ENCODE data around the gene TNN. TPM values are rescaled to one million over a fixed set of nuclear protein-coding genes. Genes with fewer than 3 reads are reported as not detected.
A peak's percentile ranks its signal among the peaks of the same experiment; 100 is the strongest.

The TNN gene
- total and polyA plus RNA-seq, 2 experiments from 2014 or later: not detected

- Histone ChIP-seq H3K36me3 (ENCODE audit: low read depth) (no peaks in the 10 kb centered on the region), H3K9me3 (ENCODE audit: low read depth) (no peaks in the 10 kb centered on the region), H3K4me2 (ENCODE audit: unreplicated experiment) (no peak overlapping the region), H3K27me3 (replicated peaks; ENCODE audit: insufficient read depth) (no peaks in the 10 kb centered on the region), H3F3A (ENCODE audit: insufficient read depth) (peaks cover 12% of the 10 kb centered on the region), H2AFZ (no peak overlapping the region), H3K27ac (no peak overlapping the region), H4K20me1 (ENCODE audit: insufficient read depth) (no peaks in the 10 kb centered on the region), H3K79me2 (ENCODE audit: insufficient read depth) (no peaks in the 10 kb centered on the region), H3K4me1 (ENCODE audit: insufficient read depth) (peaks cover 21% of the 10 kb centered on the region), H3K4me3 (no peak overlapping the region), H3K9ac (no peak overlapping the region), H3K9me2 (ENCODE audit: insufficient read depth) (no peaks in the 10 kb centered on the region)
- no peak for TF ChIP-seq EZH2 (IDR thresholded peaks at IDR 0.05; ENCODE audit: insufficient read depth, poor library complexity, severe bottlenecking)
- no peak for TF ChIP-seq EZH2phosphoT487 (IDR thresholded peaks at IDR 0.05; ENCODE audit: insufficient read depth, low read depth)
- in situ Hi-C loops (cut with MboI): loop anchor here (25.0 kb wide), 1 partner anchor 374 kb away; no protein-coding TSS in a partner anchor
- DNase-seq: no peak
- 40 to 55% methylated on average over 3 of the region's 3 CpGs for WGBS, 2 experiments (ENCODE audit: low coverage in 1 of 2, low lambda C conversion rate in 2 of 2, missing lambda C conversion rate in 2 of 2)
Observed at GRCh38 chr1:175136246-175136645, 68.6 kb downstream of the TNN start.

GRCh38 chr1:175137369-175137768 is 69.7 kb downstream of the TNN start:
- no peak for DNase-seq
- in situ Hi-C loops (cut with MboI): loop anchor here (25.0 kb wide), 1 partner anchor 375 kb away; no protein-coding TSS in a partner anchor
- H4K20me1 ChIP-seq (ENCODE audit: insufficient read depth): no peaks in the 10 kb centered on the region
- H3K9me2 ChIP-seq (ENCODE audit: insufficient read depth): no peaks in the 10 kb centered on the region
- H3K27me3 ChIP-seq (replicated peaks; ENCODE audit: insufficient read depth): no peaks in the 10 kb centered on the region
- H3K4me2 ChIP-seq (ENCODE audit: unreplicated experiment): no peak overlapping the region
- H3K36me3 ChIP-seq (ENCODE audit: low read depth): no peaks in the 10 kb centered on the region
- H3K79me2 ChIP-seq (ENCODE audit: insufficient read depth): no peaks in the 10 kb centered on the region
- no peak overlapping the region for H2AFZ ChIP-seq
- H3K27ac ChIP-seq: no peak overlapping the region
- H3F3A ChIP-seq (ENCODE audit: insufficient read depth): peaks cover 8% of the 10 kb centered on the region; the same call in 1 of the 2 replicates
- no peaks in the 10 kb centered on the region for H3K9me3 ChIP-seq (ENCODE audit: low read depth)
- 76 to 83% methylated on average over 1 of the region's 1 CpG for WGBS, 2 experiments (ENCODE audit: low coverage in 1 of 2, low lambda C conversion rate in 2 of 2, missing lambda C conversion rate in 2 of 2)
- no peak overlapping the region for H3K4me3 ChIP-seq
- TF ChIP-seq EZH2 (IDR thresholded peaks at IDR 0.05; ENCODE audit: insufficient read depth, poor library complexity, severe bottlenecking) (no peak), EZH2phosphoT487 (IDR thresholded peaks at IDR 0.05; ENCODE audit: insufficient read depth, low read depth) (no peak)
- H3K4me1 ChIP-seq (ENCODE audit: insufficient read depth): peaks cover 10% of the 10 kb centered on the region
- no peak overlapping the region for H3K9ac ChIP-seq

DNA sequence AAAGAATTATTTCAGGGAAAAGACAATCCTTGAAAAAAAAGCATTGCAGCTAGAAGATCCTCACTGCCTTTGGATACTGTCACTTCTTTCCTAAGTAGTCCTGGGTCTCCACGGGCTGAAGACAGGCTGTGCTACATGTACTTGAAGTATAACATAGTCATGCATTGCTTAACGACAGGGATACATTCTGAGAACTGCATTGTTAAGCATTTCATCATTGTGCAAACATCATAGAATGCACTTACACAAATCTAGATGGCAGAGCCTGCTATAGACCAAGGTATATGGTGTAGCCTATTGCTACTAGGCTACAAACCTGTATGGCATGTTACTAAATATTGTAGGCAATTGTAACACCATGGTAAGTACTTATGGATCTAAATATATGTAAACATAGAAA is 70.9 kb downstream of the TNN start:
- no peaks in the 10 kb centered on the region for H3K9me2 ChIP-seq (ENCODE audit: insufficient read depth)
- in situ Hi-C loops (cut with MboI): loop anchor here (25.0 kb wide), 1 partner anchor 376 kb away; no protein-coding TSS in a partner anchor
- no peaks in the 10 kb centered on the region for H3K36me3 ChIP-seq (ENCODE audit: low read depth)
- TF ChIP-seq EZH2phosphoT487 (IDR thresholded peaks at IDR 0.05; ENCODE audit: insufficient read depth, low read depth) (no peak), EZH2 (IDR thresholded peaks at IDR 0.05; ENCODE audit: insufficient read depth, poor library complexity, severe bottlenecking) (no peak)
- H3K79me2 ChIP-seq (ENCODE audit: insufficient read depth): no peaks in the 10 kb centered on the region
- no peaks in the 10 kb centered on the region for H3K9me3 ChIP-seq (ENCODE audit: low read depth)
- no peak overlapping the region for H2AFZ ChIP-seq
- H3K4me1 ChIP-seq (ENCODE audit: insufficient read depth): no peaks in the 10 kb centered on the region
- no peaks in the 10 kb centered on the region for H4K20me1 ChIP-seq (ENCODE audit: insufficient read depth)
- DNase-seq: no peak
- WGBS, 2 experiments (ENCODE audit: low coverage in 1 of 2, low lambda C conversion rate in 2 of 2, missing lambda C conversion rate in 2 of 2): 34 to 37% methylated on average over 2 of the region's 2 CpGs
- H3K9ac ChIP-seq: no peak overlapping the region
- no peak overlapping the region for H3K4me2 ChIP-seq (ENCODE audit: unreplicated experiment)
- H3K27ac ChIP-seq: no peak overlapping the region
- no peak overlapping the region for H3K4me3 ChIP-seq
- no peaks in the 10 kb centered on the region for H3K27me3 ChIP-seq (replicated peaks; ENCODE audit: insufficient read depth)
- no peaks in the 10 kb centered on the region for H3F3A ChIP-seq (ENCODE audit: insufficient read depth)

- Histone ChIP-seq H3K36me3 (ENCODE audit: low read depth) (no peaks in the 10 kb centered on the region), H3K9ac (no peak overlapping the region), H3K9me2 (ENCODE audit: insufficient read depth) (no peaks in the 10 kb centered on the region), H3K4me1 (ENCODE audit: insufficient read depth) (peaks cover 7% of the 10 kb centered on the region), H3F3A (ENCODE audit: insufficient read depth) (no peaks in the 10 kb centered on the region), H3K9me3 (ENCODE audit: low read depth) (no peaks in the 10 kb centered on the region), H2AFZ (peak overlapping the region; percentile 34; the same call in 1 of the 2 replicates), H3K4me3 (no peak overlapping the region), H3K27me3 (replicated peaks; ENCODE audit: insufficient read depth) (no peaks in the 10 kb centered on the region), H3K4me2 (ENCODE audit: unreplicated experiment) (no peak overlapping the region), H3K79me2 (ENCODE audit: insufficient read depth) (no peaks in the 10 kb centered on the region), H4K20me1 (ENCODE audit: insufficient read depth) (no peaks in the 10 kb centered on the region), H3K27ac (no peak overlapping the region)
- WGBS, 2 experiments (ENCODE audit: low coverage in 1 of 2, low lambda C conversion rate in 2 of 2, missing lambda C conversion rate in 2 of 2): 42 to 45% methylated on average over 7 of the region's 7 CpGs
- in situ Hi-C loops (cut with MboI): loop anchor here (25.0 kb wide), 1 partner anchor 384 kb away; no protein-coding TSS in a partner anchor
- no peak for DNase-seq
- TF ChIP-seq EZH2phosphoT487 (IDR thresholded peaks at IDR 0.05; ENCODE audit: insufficient read depth, low read depth): no peak
- no peak for TF ChIP-seq EZH2 (IDR thresholded peaks at IDR 0.05; ENCODE audit: insufficient read depth, poor library complexity, severe bottlenecking)
Observed at GRCh38 chr1:175145899-175146528, 78.4 kb downstream of the TNN start.
